K562 (cell line): ENCODE results near the gene IL17F. TPM values are rescaled to one million over a fixed set of nuclear protein-coding genes. Genes with fewer than 3 reads are reported as not detected.

Experiments
- ARID3A ChIP-seq: IDR thresholded peaks from 2 replicates; pipeline ENCODE4 v1.6.1; 2012; ENCODE audit warnings: low read depth, low read length, improper control_type of control experiment, borderline replicate concordance
- E2F6 ChIP-seq, 2 experiments: IDR thresholded peaks; 2 replicates each; pipeline ENCODE4 v1.6.1; 2011; ENCODE audit warnings: borderline replicate concordance in 1 of 2, control low read depth in 1 of 2, low read depth in 1 of 2, low read length in 1 of 2, mild to moderate bottlenecking in 1 of 2, mixed read lengths in 1 of 2, moderate library complexity in 1 of 2; ENCODE audit not compliant: insufficient read depth in 1 of 2, insufficient read length in 1 of 2, poor library complexity in 1 of 2, severe bottlenecking in 1 of 2; ENCODE audit errors: extremely low read depth in 1 of 2
- FIP1L1 ChIP-seq: fragments of 200-400 bp; formaldehyde crosslinking; IDR thresholded peaks from 2 replicates; pipeline ENCODE4 v1.6.1; 2018; ENCODE audit warnings: mild to moderate bottlenecking, low read depth, low read length; ENCODE audit not compliant: poor library complexity, severe bottlenecking
- ILF3 ChIP-seq: fragments of 450-650 bp; IDR thresholded peaks from 2 replicates; pipeline ENCODE4 v1.6.1; 2018; ENCODE audit warnings: antibody characterized with exemption, mild to moderate bottlenecking, moderate library complexity, borderline replicate concordance
- KLF13 ChIP-seq: fragments of 450-650 bp; IDR thresholded peaks from 2 replicates; pipeline ENCODE4 v1.6.1; 2016; ENCODE audit warnings: missing genetic modification characterization, low read depth, mild to moderate bottlenecking, missing compliant biosample characterization, moderate library complexity, borderline replicate concordance
- MAFF ChIP-seq: IDR thresholded peaks from 2 replicates; pipeline ENCODE4 v1.6.1; 2012; ENCODE audit warnings: low read length, improper control_type of control experiment
- MYBL2 ChIP-seq, 2 experiments: fragments of 450-650 bp in 1 of 2; sonication (generic) in 1 of 2; formaldehyde crosslinking in 1 of 2; IDR thresholded peaks; 2 replicates each; pipeline versions ENCODE4 v1.6.1 to v1.8.1; 2017 to 2022; ENCODE audit warnings: borderline replicate concordance in 1 of 2, inconsistent platforms in 1 of 2, low read depth in 1 of 2, mild to moderate bottlenecking in 1 of 2, missing genetic modification reagents in 1 of 2, moderate library complexity in 1 of 2
- NR3C1 ChIP-seq: sonication (generic); formaldehyde crosslinking; IDR thresholded peaks from 2 replicates; pipeline ENCODE4 v1.8.1; 2022; ENCODE audit warnings: missing genetic modification reagents
- PHF8 ChIP-seq: fragments of 200-600 bp; sonication (generic); IDR thresholded peaks from 2 replicates; pipeline ENCODE4 v1.6.1; 2012; ENCODE audit warnings: mixed run types, mild to moderate bottlenecking, inconsistent platforms, low read length, moderate library complexity, borderline replicate concordance
- PPARD ChIP-seq: fragments of 250-450 bp; sonication (Bioruptor Pico); IDR thresholded peaks from 2 replicates; pipeline ENCODE4 v1.8.0; 2022; ENCODE audit warnings: inconsistent platforms, mild to moderate bottlenecking, moderate library complexity
- TCF3 ChIP-seq: sonication (generic); formaldehyde crosslinking; IDR thresholded peaks from 2 replicates; pipeline ENCODE4 v1.4.0; 2020; ENCODE audit warnings: mild to moderate bottlenecking, missing genetic modification reagents
- VEZF1 ChIP-seq: fragments of 200-800 bp; sonication (Bioruptor generic); IDR thresholded peaks from 2 replicates; pipeline ENCODE4 v1.6.1; 2017; ENCODE audit warnings: missing genetic modification characterization, missing compliant biosample characterization
- ZBTB1 ChIP-seq: sonication (generic); formaldehyde crosslinking; IDR thresholded peaks from 2 replicates; pipeline ENCODE4 v1.8.1; 2023; ENCODE audit warnings: missing genetic modification reagents, low read depth, mild to moderate bottlenecking, borderline replicate concordance
- ZNF134 ChIP-seq: fragments of 250-450 bp; sonication (Bioruptor Pico); conservative IDR thresholded peaks from 2 replicates; pipeline ENCODE4 v1.4.0; 2020
- ZNF23 ChIP-seq: fragments of 250-450 bp; sonication (Bioruptor Pico); IDR thresholded peaks from 2 replicates; pipeline ENCODE4 v1.4.0; 2020; ENCODE audit warnings: mild to moderate bottlenecking
- ZNF655 ChIP-seq: fragments of 250-450 bp; sonication (Bioruptor Pico); IDR thresholded peaks from 2 replicates; pipeline ENCODE4 v1.5.0; 2021
- ZNF696 ChIP-seq: fragments of 250-450 bp; sonication (Bioruptor Pico); conservative IDR thresholded peaks from 2 replicates; pipeline ENCODE4 v1.4.0; 2020; ENCODE audit warnings: mild to moderate bottlenecking, moderate library complexity
- polyA plus RNA-seq, 8 experiments: library from polyadenylated mRNA; depleted of rRNA in 4 of 8; stranded (reverse) in 5 of 8; unstranded in 3 of 8; fragments of >200 nt; fragmentation: Nextera tagmentation in 2 of 8; fragmentation: Illumina TruSeq in 1 of 8; extraction: Ambion mirVana in 2 of 8; extraction: Trizol in 1 of 8; gene quantifications; 2 replicates each; pipeline versions ENCODE4 v1.2.1 to v1.2.3, GENCODE V29; 2011 to 2014; ENCODE audit warnings: inconsistent platforms in 1 of 8, missing spikeins in 1 of 8
- total RNA-seq, 7 experiments: library from RNA; depleted of rRNA in 6 of 7; stranded (reverse); fragments of >200 nt in 6 of 7; fragmentation: Illumina TruSeq in 2 of 7; extraction: Trizol in 2 of 7; gene quantifications; 2 replicates each; pipeline versions ENCODE4 v1.2.1 to v1.2.3, GENCODE V29; 2011 to 2021; ENCODE audit warnings: low replicate concordance in 1 of 7
- TF ChIP-seq, protein P1 (sequence below): fragments of 450-650 bp; IDR thresholded peaks from 2 replicates; pipeline ENCODE4 v1.6.1; 2016; ENCODE audit warnings: borderline replicate concordance

IL17F gene
- total and polyA plus RNA-seq, 9 of the 15 experiments (the other 6 are each of a cell fraction or from before 2014, with no cell fraction given), result not detected

DNA sequence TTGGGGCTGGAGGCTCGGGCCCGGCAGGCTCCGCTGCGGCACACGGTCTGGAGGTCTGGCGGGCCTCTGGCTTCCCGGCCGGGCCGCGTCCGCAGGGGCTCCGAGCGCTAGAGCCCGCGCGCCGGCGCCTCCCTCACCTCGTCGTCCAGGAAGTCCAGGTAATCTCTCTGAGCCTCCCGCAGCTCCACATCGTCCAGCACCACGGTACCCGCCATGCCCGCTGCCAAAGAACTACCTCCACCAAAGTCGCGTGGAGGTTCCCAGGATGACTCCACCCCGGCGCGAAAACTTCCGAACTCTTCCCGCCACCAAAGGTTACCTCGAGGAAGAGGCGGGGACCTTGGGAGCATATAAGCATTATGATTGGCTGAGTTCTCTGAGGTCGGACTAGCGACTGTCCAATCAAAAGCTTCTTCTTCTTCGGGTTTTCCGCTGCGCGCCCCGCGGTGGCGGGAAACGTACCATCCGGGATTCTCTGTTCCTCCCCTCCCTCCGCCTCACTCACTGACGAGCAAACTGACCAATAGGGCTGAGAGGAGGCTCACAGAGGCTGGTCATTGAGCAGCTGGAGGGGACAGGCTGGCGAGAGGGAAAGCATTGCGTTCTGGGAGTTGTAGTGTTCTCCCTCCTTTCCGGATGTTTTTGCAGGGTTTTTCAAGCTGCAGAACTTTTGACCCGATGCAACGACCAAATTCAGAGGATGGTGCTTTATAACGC lies 40.3 kb upstream of the IL17F start, which contains the start of gene MCM3 (continued):
- no peak for TF ChIP-seq ZNF655 (CRISPR knock-in tag)
- no peak for TF ChIP-seq ARID3A
- peak; percentile 17; the same call in 1 of the 2 replicates for TF ChIP-seq MYBL2 (IDR thresholded peaks at IDR 0.05; ENCODE audit: low read depth)
- TF ChIP-seq MYBL2 (CRISPR knock-in tag; IDR thresholded peaks at IDR 0.05; ENCODE audit: borderline replicate concordance), result no peak
- TF ChIP-seq NR3C1, result no peak
- TF ChIP-seq, protein P1, sequence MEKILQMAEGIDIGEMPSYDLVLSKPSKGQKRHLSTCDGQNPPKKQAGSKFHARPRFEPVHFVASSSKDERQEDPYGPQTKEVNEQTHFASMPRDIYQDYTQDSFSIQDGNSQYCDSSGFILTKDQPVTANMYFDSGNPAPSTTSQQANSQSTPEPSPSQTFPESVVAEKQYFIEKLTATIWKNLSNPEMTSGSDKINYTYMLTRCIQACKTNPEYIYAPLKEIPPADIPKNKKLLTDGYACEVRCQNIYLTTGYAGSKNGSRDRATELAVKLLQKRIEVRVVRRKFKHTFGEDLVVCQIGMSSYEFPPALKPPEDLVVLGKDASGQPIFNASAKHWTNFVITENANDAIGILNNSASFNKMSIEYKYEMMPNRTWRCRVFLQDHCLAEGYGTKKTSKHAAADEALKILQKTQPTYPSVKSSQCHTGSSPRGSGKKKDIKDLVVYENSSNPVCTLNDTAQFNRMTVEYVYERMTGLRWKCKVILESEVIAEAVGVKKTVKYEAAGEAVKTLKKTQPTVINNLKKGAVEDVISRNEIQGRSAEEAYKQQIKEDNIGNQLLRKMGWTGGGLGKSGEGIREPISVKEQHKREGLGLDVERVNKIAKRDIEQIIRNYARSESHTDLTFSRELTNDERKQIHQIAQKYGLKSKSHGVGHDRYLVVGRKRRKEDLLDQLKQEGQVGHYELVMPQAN, result peak; percentile 87
- 0 out of 2 replicates have a peak, but pooled peaks have one; percentile 5 for TF ChIP-seq TCF3 (CRISPR knock-in tag)
- no peak for TF ChIP-seq PPARD (CRISPR knock-in tag)
- no peak for TF ChIP-seq ZNF134 (CRISPR knock-in tag)
- peak; percentile 88; the same call in 1 of the 2 replicates for TF ChIP-seq PHF8
- no peak for TF ChIP-seq ZBTB1
- TF ChIP-seq MAFF, result no peak
- no peak for TF ChIP-seq ZNF696
- peak; percentile 89 to 91 for TF ChIP-seq E2F6 (IDR thresholded peaks at IDR 0.05; ENCODE audit: borderline replicate concordance in 1 of 2, extremely low read depth in 1 of 2, insufficient read depth in 1 of 2, insufficient read length in 1 of 2, low read depth in 1 of 2, low read length in 1 of 2, poor library complexity in 1 of 2, severe bottlenecking in 1 of 2)
- no peak for TF ChIP-seq KLF13 (tag)
- peak; percentile 84 for TF ChIP-seq VEZF1 (CRISPR knock-in tag)
- peak; percentile 43 for TF ChIP-seq FIP1L1
- TF ChIP-seq ZNF23 (CRISPR knock-in tag), result no peak
- no peak for TF ChIP-seq ILF3
